HCT116 (cell line): ENCODE measurements around the gene PLCG2. TPM values are rescaled to one million over a fixed set of nuclear protein-coding genes. Genes with fewer than 3 reads are reported as not detected.

Experiments
- ATAC-seq: fragments of 200-7000 bp; cut with Tn5 transposase; 2 replicates; pipeline ENCODE4 v1.9.1; 2020; ENCODE audit warnings: mild to moderate bottlenecking, moderate library complexity
- BruUV-seq: library from RNA; stranded (reverse); fragments of 400-500 nt; replicated peaks from 2 replicates; lab custom pipeline; 2021; lab: Mats Ljungman, UMichigan
- CTCF ChIA-PET: fragments of 300-600 bp; sonication (Branson Sonifier 250); formaldehyde crosslinking; loops from one replicate; lab custom pipeline; 2021; ENCODE audit warnings: antibody characterized with exemption; lab: Charles Lee
- POLR2A ChIA-PET: fragments of 300-600, 350-600 bp; sonication (Branson Sonifier 250); formaldehyde crosslinking; loops from one replicate; lab custom pipeline; 2021; ENCODE audit warnings: antibody characterized with exemption; lab: Charles Lee
- RAD21 ChIA-PET, 2 experiments: fragments of 300-600 bp; sonication (Branson Sonifier 250); formaldehyde crosslinking; loops; one replicate each; lab custom pipeline; 2023; ENCODE audit warnings: low total read pairs in 2 of 2; ENCODE audit not compliant: uncharacterized antibody in 2 of 2, unreplicated experiment in 2 of 2, low non-redundant PET in 1 of 2; lab: Charles Lee
- DNase-seq: peaks from one replicate; pipeline ENCODE4 v3.0.0-alpha.2; 2010; ENCODE audit warnings: low read depth, low spot score
- H2AFZ ChIP-seq: fragments of 200-600 bp; shearing (Covaris generic), sonication (generic); 2 replicates; pipeline ENCODE4 v1.6.1; 2017; ENCODE audit warnings: low read depth, mixed run types, mixed read lengths, antibody characterized with exemption, low read length; ENCODE audit not compliant: poor library complexity, severe bottlenecking
- H3K27ac ChIP-seq: 2 replicates; pipeline ENCODE4 v1.5.1; 2012; ENCODE audit warnings: low read depth, low read length
- H3K27me3 ChIP-seq: fragments of 200-600 bp; sonication (generic); 2 replicates; pipeline ENCODE4 v1.6.1; 2016; ENCODE audit warnings: mixed run types, low read length, mixed read lengths; ENCODE audit not compliant: insufficient read depth
- H3K36me3 ChIP-seq, 2 experiments: fragments of 200-500 bp in 1 of 2; fragments of 200-600 bp in 1 of 2; sonication (Bioruptor generic) in 1 of 2; sonication (generic) in 1 of 2; 2 replicates each; pipeline versions ENCODE4 v1.5.1 to v1.6.1; 2014 to 2016; ENCODE audit warnings: low read length in 2 of 2, inconsistent platforms in 1 of 2, mixed read lengths in 1 of 2, mixed run types in 1 of 2; ENCODE audit not compliant: insufficient read depth in 2 of 2, control insufficient read depth in 1 of 2
- H3K4me1 ChIP-seq, 2 experiments: fragments of 200-600 bp in 1 of 2; sonication (generic) in 1 of 2; 2 replicates each; pipeline versions ENCODE4 v1.5.1 to v1.6.1; 2012 to 2017; ENCODE audit warnings: low read length in 2 of 2, inconsistent platforms in 1 of 2, mild to moderate bottlenecking in 1 of 2, mixed read lengths in 1 of 2, mixed run types in 1 of 2, moderate library complexity in 1 of 2; ENCODE audit not compliant: insufficient read depth in 2 of 2, control insufficient read depth in 1 of 2
- H3K4me2 ChIP-seq: fragments of 200-600 bp; sonication (generic); 2 replicates; pipeline ENCODE4 v1.6.1; 2017; ENCODE audit warnings: mixed run types, low read length, mixed read lengths
- H3K4me3 ChIP-seq, 2 experiments: fragments of 200-600 bp in 1 of 2; sonication (generic) in 1 of 2; replicated peaks in 1 of 2; 2 replicates each; pipeline ENCODE4 v1.5.1; 2011 to 2016; ENCODE audit warnings: low read length in 2 of 2, control low read depth in 1 of 2, low read depth in 1 of 2, mild to moderate bottlenecking in 1 of 2, mixed read lengths in 1 of 2, mixed run types in 1 of 2
- H3K79me2 ChIP-seq: fragments of 200-600 bp; sonication (generic); 2 replicates; pipeline ENCODE4 v1.6.1; 2017; ENCODE audit warnings: mild to moderate bottlenecking, mixed run types, low read length, moderate library complexity, mixed read lengths; ENCODE audit not compliant: insufficient read depth
- H3K9ac ChIP-seq: fragments of 200-600 bp; sonication (generic); 2 replicates; pipeline ENCODE4 v1.6.1; 2016; ENCODE audit warnings: low read length, mixed read lengths
- H3K9me2 ChIP-seq: fragments of 200-600 bp; sonication (generic), shearing (Covaris generic); 2 replicates; pipeline ENCODE4 v1.6.1; 2017; ENCODE audit warnings: mixed run types, mild to moderate bottlenecking, moderate library complexity; ENCODE audit not compliant: insufficient read depth
- H3K9me3 ChIP-seq, 2 experiments: fragments of 200-500 bp in 1 of 2; fragments of 200-600 bp in 1 of 2; sonication (Bioruptor generic) in 1 of 2; sonication (generic) in 1 of 2; 2 replicates each; pipeline ENCODE4 v1.6.1; 2014 to 2017; ENCODE audit warnings: low read length in 2 of 2, mixed read lengths in 2 of 2, inconsistent platforms in 1 of 2, low read depth in 1 of 2, mild to moderate bottlenecking in 1 of 2, mixed run types in 1 of 2, moderate library complexity in 1 of 2; ENCODE audit not compliant: control insufficient read depth in 1 of 2, insufficient read depth in 1 of 2
- H4K20me1 ChIP-seq: fragments of 200-600 bp; sonication (generic), shearing (Covaris generic); 2 replicates; pipeline ENCODE4 v1.6.1; 2017; ENCODE audit warnings: mixed run types, mild to moderate bottlenecking, moderate library complexity; ENCODE audit not compliant: insufficient read depth
- CBX3 ChIP-seq: IDR thresholded peaks from 2 replicates; pipeline ENCODE4 v1.6.1; 2012; ENCODE audit warnings: low read depth
- EGR1 ChIP-seq: IDR thresholded peaks from 2 replicates; pipeline ENCODE4 v1.6.1; 2012; ENCODE audit warnings: low read depth
- EZH2phosphoT487 ChIP-seq: fragments of 200-600 bp; IDR thresholded peaks from 2 replicates; pipeline ENCODE4 v1.6.1; 2018; ENCODE audit warnings: antibody characterized with exemption, borderline replicate concordance
- POLR2A ChIP-seq: IDR thresholded peaks from 2 replicates; pipeline ENCODE4 v1.7.0; 2011; ENCODE audit warnings: borderline replicate concordance; ENCODE audit not compliant: insufficient read depth, insufficient read length; ENCODE audit errors: extremely low read depth
- TCF7L2 ChIP-seq: IDR thresholded peaks from 2 replicates; pipeline ENCODE4 v1.7.0; 2011; ENCODE audit warnings: borderline replicate concordance, inconsistent platforms; ENCODE audit not compliant: insufficient read depth, insufficient read length; ENCODE audit errors: extremely low read depth
- intact Hi-C: fragments of 100-400 bp; cut with micrococcal nuclease; formaldehyde crosslinking; loops from 2 replicates; pipeline ENCODE4 v1.10.0; 2022
- total RNA-seq: library from RNA; stranded (reverse); gene quantifications from one replicate; pipeline ENCODE4 v1.2.1, GENCODE V29; 2021; ENCODE audit not compliant: unreplicated experiment
- TF ChIP-seq, protein P1 (sequence below), 3 experiments: fragments of 200-600 bp in 1 of 3; sonication (generic) in 1 of 3; IDR thresholded peaks in 2 of 3; conservative IDR thresholded peaks in 1 of 3; 2 replicates each; pipeline ENCODE4 v1.5.1; 2012 to 2017; ENCODE audit warnings: low read depth in 2 of 3, low read length in 2 of 3, antibody characterized with exemption in 1 of 3, borderline replicate concordance in 1 of 3, control low read depth in 1 of 3, mild to moderate bottlenecking in 1 of 3, mixed read lengths in 1 of 3, mixed run types in 1 of 3, moderate library complexity in 1 of 3; ENCODE audit not compliant: insufficient read depth in 1 of 3

Gene PLCG2
- total RNA-seq, 1 experiment from 2014 or later = 31.2 TPM

- Histone ChIP-seq H2AFZ (no peak overlapping the region), H3K9me2 (no peaks in the 10 kb centered on the region), H4K20me1 (no peaks in the 10 kb centered on the region), H3K4me3 (no peak overlapping the region), H3K79me2 (no peaks in the 10 kb centered on the region; the same call in 1 of the 2 replicates), H3K36me3 (0 out of 4 replicates have a peak, but pooled peaks cover 0 to 2% of the 10 kb centered on the region in 2 experiments), H3K9me3 (no peaks in the 10 kb centered on the region), H3K27me3 (no peaks in the 10 kb centered on the region), H3K9ac (no peak overlapping the region), H3K27ac (no peak overlapping the region), H3K4me1 (peaks cover 0 to 8% of the 10 kb centered on the region in 2 experiments; a peak in 2 of 4 replicates), H3K4me2 (no peak overlapping the region)
- ChIA-PET CTCF (no interaction called here), RAD21 (no interaction called here), POLR2A (no interaction called here)
- no peak for ATAC-seq
- TF ChIP-seq, protein P1, sequence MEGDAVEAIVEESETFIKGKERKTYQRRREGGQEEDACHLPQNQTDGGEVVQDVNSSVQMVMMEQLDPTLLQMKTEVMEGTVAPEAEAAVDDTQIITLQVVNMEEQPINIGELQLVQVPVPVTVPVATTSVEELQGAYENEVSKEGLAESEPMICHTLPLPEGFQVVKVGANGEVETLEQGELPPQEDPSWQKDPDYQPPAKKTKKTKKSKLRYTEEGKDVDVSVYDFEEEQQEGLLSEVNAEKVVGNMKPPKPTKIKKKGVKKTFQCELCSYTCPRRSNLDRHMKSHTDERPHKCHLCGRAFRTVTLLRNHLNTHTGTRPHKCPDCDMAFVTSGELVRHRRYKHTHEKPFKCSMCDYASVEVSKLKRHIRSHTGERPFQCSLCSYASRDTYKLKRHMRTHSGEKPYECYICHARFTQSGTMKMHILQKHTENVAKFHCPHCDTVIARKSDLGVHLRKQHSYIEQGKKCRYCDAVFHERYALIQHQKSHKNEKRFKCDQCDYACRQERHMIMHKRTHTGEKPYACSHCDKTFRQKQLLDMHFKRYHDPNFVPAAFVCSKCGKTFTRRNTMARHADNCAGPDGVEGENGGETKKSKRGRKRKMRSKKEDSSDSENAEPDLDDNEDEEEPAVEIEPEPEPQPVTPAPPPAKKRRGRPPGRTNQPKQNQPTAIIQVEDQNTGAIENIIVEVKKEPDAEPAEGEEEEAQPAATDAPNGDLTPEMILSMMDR (IDR thresholded peaks at IDR 0.05 in 2 of 3, conservative IDR thresholded peaks at IDR 0.05 in 1 of 3; ENCODE audit: borderline replicate concordance in 1 of 3, insufficient read depth in 1 of 3, low read depth in 2 of 3, low read length in 2 of 3) = no peak
- TF ChIP-seq TCF7L2 (no peak), POLR2A (no peak), EZH2phosphoT487 (no peak), EGR1 (no peak), CBX3 (no peak)
- intact Hi-C loops = no loop called here
- no TSS peak for BruUV-seq
- no peak for DNase-seq
These were observed 5.1 kb downstream of the PLCG2 start for GRCh38 chr16:81784072-81784795.
